ENCODE results near the gene VPS39.

DNA sequence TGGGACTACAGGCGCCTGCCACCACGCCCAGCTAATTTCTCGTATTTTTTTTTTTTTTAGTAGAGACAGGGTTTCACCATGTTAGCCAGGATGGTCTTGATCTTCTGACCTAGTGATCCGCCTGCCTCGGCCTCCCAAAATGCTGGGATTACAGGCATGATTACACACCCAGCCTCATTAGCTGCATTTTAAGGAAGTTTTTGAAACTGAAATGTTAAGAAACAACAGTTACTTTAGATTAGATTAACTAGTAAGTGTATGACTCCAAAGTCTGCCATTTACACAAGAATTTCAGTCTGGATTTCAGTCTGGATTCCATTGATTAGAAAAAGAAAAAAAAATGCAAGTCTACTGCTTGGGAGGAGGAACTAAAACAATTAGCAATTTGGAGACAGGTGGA is 24.5 kb upstream of the VPS39 start:
- TF ChIP-seq CTCF (IDR thresholded peaks at IDR 0.05): no peak
- TF ChIP-seq POLR2A (IDR thresholded peaks at IDR 0.05): no peak
